GM19099 (cell line): ENCODE results near the gene BICC1.

Experiments
- POLR2A ChIP-seq: IDR thresholded peaks from 3 replicates; pipeline ENCODE4 v1.6.1; 2011; ENCODE audit warnings: low read depth; ENCODE audit not compliant: insufficient read length; ENCODE audit errors: extremely low read depth

BICC1 gene

DNA sequence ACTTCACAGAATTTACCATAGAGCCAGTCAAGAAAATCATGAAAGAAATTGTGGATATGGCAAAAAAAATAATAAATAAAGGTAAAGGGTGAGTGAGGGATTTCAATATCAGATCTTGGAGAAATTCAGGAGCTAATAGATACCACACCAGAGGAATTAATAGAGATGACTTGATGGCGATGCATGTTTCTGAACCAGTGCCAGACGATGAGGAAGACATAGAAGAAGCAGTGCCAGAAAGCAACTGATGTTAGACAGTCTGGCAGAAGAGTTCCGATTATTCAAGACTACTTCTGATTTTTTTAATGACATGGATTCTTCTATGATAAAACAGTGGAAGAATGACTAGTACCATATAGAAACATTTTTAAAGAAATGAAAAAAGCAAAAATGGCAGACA is 314.7 kb downstream of the BICC1 start:
- TF ChIP-seq POLR2A, result no peak

DNA sequence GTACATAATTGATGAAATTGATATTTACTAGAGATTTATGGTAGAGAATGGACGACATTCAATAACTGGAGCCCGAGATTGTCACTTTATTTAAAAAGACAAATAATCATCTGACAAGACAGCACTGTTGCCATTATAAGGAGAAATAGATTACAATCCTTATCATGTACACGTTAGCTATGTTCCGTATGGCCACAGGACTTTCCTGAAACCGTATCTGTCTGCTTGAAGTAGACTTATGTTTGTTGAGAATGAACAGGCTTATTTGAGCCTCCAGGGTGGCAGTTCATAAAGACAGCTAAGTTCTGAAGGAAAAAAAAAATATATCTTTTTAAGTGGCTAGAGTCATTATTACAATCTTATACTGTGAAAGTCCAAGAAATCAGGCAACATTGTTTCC is 317.2 kb downstream of the BICC1 start:
- no peak for TF ChIP-seq POLR2A

DNA sequence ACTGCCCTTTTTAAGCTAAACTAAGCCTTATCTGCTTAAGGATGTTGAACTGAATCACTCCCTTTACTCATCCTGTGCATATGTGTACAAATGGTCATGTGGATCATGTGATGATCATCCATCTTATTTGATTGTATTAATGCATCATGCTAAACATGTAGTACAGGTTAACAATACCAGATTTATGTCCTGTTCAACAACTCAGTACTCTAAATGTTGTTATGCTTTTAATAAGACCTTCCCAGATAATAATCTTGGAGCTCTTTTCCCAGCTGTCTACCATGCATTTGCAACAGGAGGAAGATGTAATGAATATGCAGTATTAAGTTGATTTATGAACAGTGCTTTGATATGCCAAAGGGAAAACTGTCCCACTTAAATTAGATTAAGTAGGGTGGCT is 318.0 kb downstream of the BICC1 start:
- TF ChIP-seq POLR2A, result no peak

DNA sequence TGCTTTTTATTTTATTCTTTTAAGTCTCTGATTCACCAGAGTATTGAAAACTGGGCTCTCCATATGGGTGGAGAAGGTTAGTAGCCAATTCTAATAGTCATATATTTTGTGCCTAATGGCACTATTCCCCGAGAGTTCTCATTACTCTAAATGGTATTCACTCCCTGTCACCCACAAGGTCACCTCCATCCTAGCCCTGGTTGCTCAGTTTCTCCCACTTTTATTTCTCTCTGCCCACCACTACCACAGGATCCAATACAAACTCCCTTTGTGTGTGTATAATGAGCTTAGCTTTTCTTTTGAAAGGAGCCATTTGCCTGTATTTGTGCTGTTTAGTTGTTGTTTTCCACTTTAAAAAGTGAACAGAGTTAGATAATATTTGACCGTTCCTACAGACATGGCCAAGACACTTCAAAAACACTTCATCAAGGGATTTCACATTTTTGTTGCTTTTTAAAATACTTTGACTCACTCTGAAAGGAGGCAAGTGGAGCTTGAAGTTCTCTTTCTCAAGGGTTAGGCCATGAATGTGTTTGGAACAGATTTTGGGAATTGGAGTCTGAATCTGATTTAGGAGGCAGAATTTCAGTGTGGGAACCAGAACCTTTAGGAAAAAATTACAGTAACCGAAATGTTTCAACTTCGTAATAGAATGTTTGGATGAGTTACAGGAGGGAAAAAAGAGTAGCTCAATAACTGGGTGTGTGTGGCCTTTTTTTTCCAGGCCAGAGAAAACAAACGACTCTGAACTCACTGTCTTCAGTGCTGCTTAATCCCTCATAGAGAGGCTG is 321.3 kb downstream of the BICC1 start:
- TF ChIP-seq POLR2A, result no peak

DNA sequence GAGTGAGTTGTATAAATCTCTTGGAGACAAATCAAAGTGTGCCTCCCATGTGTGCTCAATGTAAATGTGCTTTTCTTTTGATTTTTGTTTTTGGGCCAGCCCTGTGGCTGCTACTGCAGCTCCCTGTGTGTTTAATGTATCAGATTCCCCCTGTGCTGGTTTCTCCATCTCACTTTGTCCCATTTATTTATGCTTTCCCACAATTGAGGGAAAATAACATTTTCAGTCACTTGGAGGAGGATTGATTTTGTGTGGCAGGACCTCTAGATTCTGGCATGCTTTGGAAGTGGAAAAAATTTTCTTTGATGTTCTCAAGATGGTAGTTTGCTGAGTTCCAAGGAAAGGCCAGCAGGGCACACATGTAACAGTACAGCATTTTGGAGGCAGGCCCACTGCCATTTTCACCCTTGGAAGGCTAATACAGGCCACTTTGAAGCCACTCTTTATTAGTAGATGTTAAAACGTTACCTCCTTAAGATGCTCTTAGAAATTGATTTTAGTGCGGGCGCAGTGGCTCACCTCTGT is 323.6 kb downstream of the BICC1 start:
- TF ChIP-seq POLR2A, result no peak

DNA sequence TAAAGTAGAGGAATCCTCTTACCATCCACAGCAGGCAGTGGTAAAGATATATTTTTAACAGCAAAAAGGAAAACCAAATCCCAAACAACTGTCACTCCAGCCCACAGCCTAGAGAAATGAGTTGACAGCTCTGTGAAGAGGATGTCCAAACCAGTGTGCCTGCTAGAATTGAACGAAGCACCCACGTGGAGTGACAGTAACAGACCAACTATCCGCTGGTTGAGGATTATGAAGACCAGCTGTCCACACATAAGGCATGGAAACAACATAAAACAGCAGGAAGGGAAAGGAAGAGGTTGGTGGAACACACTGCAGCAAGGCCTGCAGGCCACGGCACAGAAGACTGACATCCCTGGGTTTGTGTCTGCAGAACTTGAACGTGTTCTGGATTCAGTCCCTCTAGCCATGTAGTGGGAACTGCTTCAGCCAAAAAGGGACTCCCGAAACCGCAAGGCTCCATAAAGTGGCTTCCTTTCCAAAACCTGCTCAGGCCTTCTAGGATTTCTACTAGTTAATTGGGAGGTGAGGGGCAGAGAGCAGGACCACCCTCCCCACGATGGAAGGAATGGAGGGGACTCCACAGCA is 324.4 kb downstream of the BICC1 start:
- TF ChIP-seq POLR2A, result no peak

DNA sequence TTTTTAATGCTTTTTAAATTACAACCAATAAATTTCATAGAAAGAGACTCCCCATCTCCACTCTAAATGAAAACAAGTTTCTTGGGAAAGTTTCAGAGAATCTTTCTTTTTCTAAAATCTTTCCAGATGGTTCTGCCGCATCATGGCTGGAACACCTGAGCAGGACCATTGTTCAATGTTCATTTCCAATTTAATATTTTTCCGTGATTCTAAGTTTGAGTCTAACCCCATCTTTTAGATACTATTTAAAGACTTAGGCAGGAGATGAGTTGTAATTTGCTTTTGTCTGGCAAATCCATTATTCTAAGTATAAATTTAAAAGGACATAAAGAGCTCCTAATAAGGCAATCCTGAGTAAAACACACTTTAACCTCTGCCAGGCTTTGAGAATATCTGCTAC is 325.2 kb downstream of the BICC1 start:
- TF ChIP-seq POLR2A, result no peak

DNA sequence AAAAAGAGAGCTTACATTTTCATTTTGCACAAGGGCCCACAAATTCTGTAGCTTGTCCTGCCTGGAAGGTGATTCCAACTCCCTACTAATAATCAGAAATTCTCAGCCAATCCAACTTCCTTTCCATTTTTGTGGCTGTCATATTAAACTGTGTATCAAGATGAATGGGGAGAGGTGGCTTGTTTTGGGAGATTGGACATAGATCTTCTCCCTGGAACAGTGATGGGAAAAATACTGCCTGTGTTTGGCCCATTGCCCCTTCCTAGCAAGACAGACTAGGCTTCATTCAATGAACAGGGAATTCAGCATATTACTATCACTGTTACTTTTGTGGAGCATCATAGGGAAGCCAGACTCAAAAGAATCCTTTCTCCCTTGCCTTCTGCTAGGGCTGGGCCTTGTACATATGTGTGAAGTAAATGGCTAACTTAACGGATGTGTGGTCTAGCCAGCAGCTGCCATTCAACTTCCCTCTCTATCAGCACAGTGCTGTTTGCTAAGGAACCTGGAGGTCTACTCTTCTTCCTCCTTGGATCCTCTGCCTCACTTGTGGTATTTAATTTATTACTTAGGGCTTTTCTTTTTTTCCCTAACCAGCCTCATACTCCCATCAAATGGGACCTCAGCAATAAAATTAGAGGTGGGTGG is 326.0 kb downstream of the BICC1 start:
- no peak for TF ChIP-seq POLR2A

DNA sequence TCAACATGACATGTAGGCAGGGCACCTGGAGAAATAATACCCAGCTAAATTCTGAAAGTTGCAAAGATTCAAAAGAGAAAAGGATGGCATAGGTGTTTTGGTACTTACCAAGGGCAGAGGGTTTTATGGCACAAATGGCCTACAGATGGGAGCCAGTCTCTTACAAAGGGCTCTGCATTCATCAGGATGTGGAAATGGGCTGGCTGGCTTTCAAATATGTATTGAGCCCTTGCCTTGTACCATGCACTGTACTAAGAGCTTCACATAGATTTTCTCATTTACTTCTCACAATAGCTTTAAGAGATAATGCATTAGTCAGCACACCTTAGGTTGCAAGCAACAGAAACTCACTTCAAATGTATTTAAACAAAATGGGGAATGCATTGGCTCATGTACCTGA is 327.1 kb downstream of the BICC1 start:
- no peak for TF ChIP-seq POLR2A

DNA sequence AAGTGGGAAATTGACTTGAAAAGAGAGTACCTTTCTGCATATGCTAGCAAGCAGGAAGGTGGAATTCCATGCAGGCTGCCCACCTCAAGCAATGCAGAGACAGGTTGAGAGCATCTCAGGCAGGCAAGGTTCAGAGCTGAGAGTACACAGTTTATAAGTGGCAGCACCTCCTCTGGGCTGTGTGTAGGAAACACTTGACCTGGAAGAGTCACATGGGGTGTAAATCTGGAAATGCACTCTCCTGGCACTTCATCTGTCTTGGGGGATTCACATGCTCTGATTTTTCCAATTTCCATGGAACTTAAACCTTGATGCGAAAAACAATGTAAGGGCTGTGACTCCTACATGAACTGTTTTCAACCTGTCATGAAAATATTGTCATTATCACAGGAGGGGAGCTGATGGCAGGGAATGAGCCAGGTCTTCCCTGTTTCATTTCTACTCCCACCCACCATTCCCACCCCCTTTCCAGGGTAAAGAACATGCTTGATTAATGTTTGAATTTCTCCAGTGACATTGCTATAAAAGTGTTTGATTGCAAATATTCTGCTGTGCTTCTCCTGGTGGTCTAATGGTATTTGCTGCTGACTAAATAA is 328.3 kb downstream of the BICC1 start:
- TF ChIP-seq POLR2A, result no peak

DNA sequence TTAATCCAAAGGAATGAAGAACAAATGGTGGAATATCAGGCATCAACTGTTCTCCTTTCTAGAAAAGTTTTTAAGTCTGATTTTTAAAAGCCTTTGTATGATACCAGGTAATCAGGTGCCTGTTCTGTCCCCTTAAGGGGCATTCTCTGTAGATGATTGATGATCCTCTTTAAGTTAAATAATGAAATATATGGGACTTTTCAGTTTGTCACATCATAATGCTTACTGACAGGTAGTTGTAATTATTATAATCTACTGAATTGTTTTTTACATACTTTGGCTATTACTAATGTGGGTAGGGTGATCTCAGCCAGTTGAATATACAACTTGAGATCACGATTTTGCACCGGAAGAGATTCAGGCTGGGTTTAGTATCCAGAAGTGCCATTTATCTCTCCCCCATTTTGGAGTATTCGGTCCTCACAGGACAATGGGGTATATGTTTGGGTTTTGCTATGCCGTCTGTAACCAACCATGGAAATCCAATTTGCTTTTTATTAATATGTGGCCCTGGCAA is 330.2 kb downstream of the BICC1 start:
- TF ChIP-seq POLR2A, result no peak

DNA sequence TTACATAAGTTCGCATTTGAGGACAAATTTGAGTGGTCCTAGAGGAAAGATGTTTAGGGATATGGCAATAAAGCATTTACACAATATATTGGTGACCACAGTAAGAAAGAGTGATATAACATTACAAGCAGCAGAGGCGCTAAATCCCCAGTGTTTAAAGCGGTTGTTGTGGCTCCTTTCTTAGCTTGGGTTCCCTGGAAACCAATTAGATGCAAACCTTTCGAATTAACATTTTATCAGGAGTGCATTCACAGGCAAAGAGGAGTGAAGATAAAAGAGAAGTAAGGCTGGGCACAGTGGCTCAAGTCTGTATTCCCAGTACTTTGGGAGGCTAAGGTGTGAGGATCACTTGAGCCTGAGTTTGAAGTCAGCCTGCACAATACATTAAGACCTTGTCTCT is 331.1 kb downstream of the BICC1 start:
- TF ChIP-seq POLR2A, result no peak

DNA sequence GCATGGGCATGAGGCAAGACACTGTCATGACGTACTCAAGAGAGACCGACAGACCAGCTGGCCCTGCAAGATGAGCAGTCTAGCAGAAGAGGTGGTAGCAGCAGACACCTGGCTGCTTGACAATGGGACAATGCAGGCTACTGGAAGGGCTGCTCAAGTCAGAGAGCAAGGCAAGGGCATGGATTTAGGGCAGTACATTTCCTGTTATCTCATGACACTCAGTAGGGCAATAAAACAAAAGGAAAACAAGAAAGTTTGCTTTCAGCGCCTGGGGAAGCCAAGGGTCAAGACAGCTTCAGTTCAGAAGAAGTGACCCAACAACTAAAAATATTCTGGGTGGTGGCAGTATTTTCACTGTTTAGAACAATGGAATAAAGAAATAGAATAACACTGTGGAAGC is 332.0 kb downstream of the BICC1 start:
- no peak for TF ChIP-seq POLR2A

DNA sequence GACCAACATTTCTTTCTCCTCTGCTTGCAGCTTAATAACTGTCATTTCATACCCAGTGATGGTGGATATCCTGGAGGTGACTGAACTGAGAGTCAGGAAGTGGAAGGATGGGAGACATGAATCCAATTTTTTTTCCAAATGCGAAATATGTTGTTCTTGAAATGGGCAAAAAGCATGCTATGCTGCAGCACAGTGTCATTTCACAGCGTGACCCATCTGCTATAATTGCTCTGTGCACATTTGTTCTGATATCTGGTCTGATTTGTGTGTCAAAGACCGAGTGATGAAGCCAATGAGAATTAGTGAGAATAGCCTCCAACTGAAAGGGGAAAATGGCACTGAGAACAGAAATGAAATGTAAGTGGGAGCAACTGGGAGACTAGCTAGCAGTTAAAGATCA is 334.2 kb downstream of the BICC1 start:
- no peak for TF ChIP-seq POLR2A

DNA sequence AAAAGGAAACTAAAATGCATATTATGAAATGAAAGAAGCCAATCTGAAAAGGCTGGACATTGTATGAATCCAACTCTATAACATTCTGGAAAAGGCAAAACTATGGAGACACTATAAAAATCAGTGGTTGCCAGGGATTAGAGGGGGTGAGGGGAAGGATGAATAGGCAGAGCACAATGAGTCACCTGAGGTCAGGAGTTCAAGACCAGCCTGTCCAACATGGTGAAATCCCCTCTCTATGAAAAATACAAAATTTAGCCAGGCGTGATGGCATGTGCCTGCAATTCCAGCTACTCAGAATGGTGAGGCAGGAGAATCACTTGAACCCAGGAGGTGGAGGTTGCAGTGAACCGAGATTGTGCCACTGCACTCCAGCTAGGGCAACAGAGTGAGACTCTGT is 338.9 kb downstream of the BICC1 start:
- no peak for TF ChIP-seq POLR2A
